Adipocyte (in vitro differentiated cells): Measurements from ENCODE around the gene MCHR1.
"Not testable (repeated sequence)": the region's sequence is repeated elsewhere in the genome, so short reads cannot be mapped to it uniquely, and the experiment has no call there.

Experiments
- DNase-seq: peaks from one replicate; pipeline ENCODE4 v3.0.0-alpha.2; 2015; ENCODE audit warnings: low read depth
- H3K27me3 ChIP-seq: replicated peaks from 2 replicates; pipeline ENCODE4 v1.7.0; 2013; ENCODE audit warnings: mild to moderate bottlenecking, low read length, moderate library complexity; ENCODE audit not compliant: control insufficient read depth, insufficient read depth
- H3K36me3 ChIP-seq: 2 replicates; pipeline ENCODE4 v1.7.0; 2013; ENCODE audit warnings: low read length, mild to moderate bottlenecking, moderate library complexity; ENCODE audit not compliant: control insufficient read depth, insufficient read depth, severe bottlenecking
- H3K4me1 ChIP-seq: 2 replicates; pipeline ENCODE4 v1.7.0; 2013; ENCODE audit warnings: mild to moderate bottlenecking, low read length, moderate library complexity; ENCODE audit not compliant: control insufficient read depth, insufficient read depth
- H3K4me3 ChIP-seq: 2 replicates; pipeline ENCODE4 v1.7.0; 2013; ENCODE audit warnings: mild to moderate bottlenecking, low read length, moderate library complexity
- H3K9ac ChIP-seq: 2 replicates; pipeline ENCODE4 v1.7.0; 2013; ENCODE audit warnings: mild to moderate bottlenecking, low read length, moderate library complexity
- H3K9me3 ChIP-seq: 2 replicates; pipeline ENCODE4 v1.7.0; 2013; ENCODE audit warnings: mild to moderate bottlenecking, low read length, moderate library complexity; ENCODE audit not compliant: control insufficient read depth

MCHR1 gene

GRCh38 chr22:40718250-40719204, 39.2 kb downstream of the MCHR1 start:
- Histone ChIP-seq H3K4me3 (no peak overlapping the region), H3K9ac (no peak overlapping the region), H3K9me3 (no peaks in the 10 kb centered on the region), H3K4me1 (peaks cover 9% of the 10 kb centered on the region), H3K36me3 (no peaks in the 10 kb centered on the region), H3K27me3 (no peaks in the 10 kb centered on the region)
- DNase-seq = no peak

GRCh38 chr22:40719599-40719998, 40.3 kb downstream of the MCHR1 start:
- no peaks in the 10 kb centered on the region for H3K36me3 ChIP-seq
- no peaks in the 10 kb centered on the region for H3K27me3 ChIP-seq
- H3K4me3 ChIP-seq = no peak overlapping the region
- H3K9ac ChIP-seq = no peak overlapping the region
- H3K4me1 ChIP-seq = peaks cover 9% of the 10 kb centered on the region
- H3K9me3 ChIP-seq = no peaks in the 10 kb centered on the region
- DNase-seq = no peak

GRCh38 chr22:40720156-40720537, 40.9 kb downstream of the MCHR1 start:
- H3K9ac ChIP-seq, H3K27me3 ChIP-seq, DNase-seq, H3K36me3 ChIP-seq, H3K4me1 ChIP-seq, H3K9me3 ChIP-seq, H3K4me3 ChIP-seq: not testable (repeated sequence)

GRCh38 chr22:40720538-40721256, 41.4 kb downstream of the MCHR1 start:
- H3K36me3 ChIP-seq = no peaks in the 10 kb centered on the region
- no peak overlapping the region for H3K9ac ChIP-seq
- H3K4me3 ChIP-seq = no peak overlapping the region
- no peak for DNase-seq
- no peaks in the 10 kb centered on the region for H3K9me3 ChIP-seq
- peaks cover 9% of the 10 kb centered on the region for H3K4me1 ChIP-seq
- H3K27me3 ChIP-seq = no peaks in the 10 kb centered on the region

GRCh38 chr22:40721266-40721665, 42.0 kb downstream of the MCHR1 start:
- Histone ChIP-seq H3K36me3 (no peaks in the 10 kb centered on the region), H3K9ac (no peak overlapping the region), H3K9me3 (no peaks in the 10 kb centered on the region), H3K4me1 (peaks cover 9% of the 10 kb centered on the region), H3K27me3 (no peaks in the 10 kb centered on the region), H3K4me3 (no peak overlapping the region)
- DNase-seq = no peak

GRCh38 chr22:40723396-40723933, 44.2 kb downstream of the MCHR1 start:
- no peaks in the 10 kb centered on the region for H3K27me3 ChIP-seq
- DNase-seq = no peak

GRCh38 chr22:40726514-40726913, 47.2 kb downstream of the MCHR1 start:
- Histone ChIP-seq H3K36me3 (no peaks in the 10 kb centered on the region), H3K9ac (no peak overlapping the region), H3K27me3 (no peaks in the 10 kb centered on the region), H3K9me3 (no peaks in the 10 kb centered on the region), H3K4me3 (no peak overlapping the region), H3K4me1 (peaks cover 3% of the 10 kb centered on the region)
- no peak for DNase-seq

More at GRCh38 chr22:40723396-40723933, 44.2 kb downstream of the MCHR1 start:
- H3K36me3 ChIP-seq = no peaks in the 10 kb centered on the region
- no peak overlapping the region for H3K9ac ChIP-seq
- no peak overlapping the region for H3K4me3 ChIP-seq
- no peaks in the 10 kb centered on the region for H3K9me3 ChIP-seq
- H3K4me1 ChIP-seq = peaks cover 9% of the 10 kb centered on the region

GRCh38 chr22:40727070-40727963, 48.0 kb downstream of the MCHR1 start:
- Histone ChIP-seq H3K9me3 (no peaks in the 10 kb centered on the region), H3K27me3 (no peaks in the 10 kb centered on the region), H3K4me3 (no peak overlapping the region), H3K4me1 (peaks cover 5% of the 10 kb centered on the region), H3K36me3 (no peaks in the 10 kb centered on the region), H3K9ac (no peak overlapping the region)
- no peak for DNase-seq

GRCh38 chr22:40727964-40728615, 48.8 kb downstream of the MCHR1 start:
- DNase-seq = no peak
- H3K9me3 ChIP-seq = no peaks in the 10 kb centered on the region
- no peak overlapping the region for H3K4me3 ChIP-seq
- no peak overlapping the region for H3K9ac ChIP-seq
- no peaks in the 10 kb centered on the region for H3K27me3 ChIP-seq
- H3K36me3 ChIP-seq = no peaks in the 10 kb centered on the region
- peaks cover 13% of the 10 kb centered on the region for H3K4me1 ChIP-seq

- Histone ChIP-seq H3K36me3 (no peaks in the 10 kb centered on the region), H3K4me3 (no peak overlapping the region)
- peak; percentile 10 for DNase-seq
Observed at GRCh38 chr22:40728731-40729189, 49.5 kb downstream of the MCHR1 start.

More at GRCh38 chr22:40728731-40729189, 49.5 kb downstream of the MCHR1 start:
- Histone ChIP-seq H3K27me3 (no peaks in the 10 kb centered on the region), H3K9ac (no peak overlapping the region), H3K9me3 (no peaks in the 10 kb centered on the region), H3K4me1 (peaks cover 14% of the 10 kb centered on the region)
